ENCODE data around the gene PTPRD.

DNA sequence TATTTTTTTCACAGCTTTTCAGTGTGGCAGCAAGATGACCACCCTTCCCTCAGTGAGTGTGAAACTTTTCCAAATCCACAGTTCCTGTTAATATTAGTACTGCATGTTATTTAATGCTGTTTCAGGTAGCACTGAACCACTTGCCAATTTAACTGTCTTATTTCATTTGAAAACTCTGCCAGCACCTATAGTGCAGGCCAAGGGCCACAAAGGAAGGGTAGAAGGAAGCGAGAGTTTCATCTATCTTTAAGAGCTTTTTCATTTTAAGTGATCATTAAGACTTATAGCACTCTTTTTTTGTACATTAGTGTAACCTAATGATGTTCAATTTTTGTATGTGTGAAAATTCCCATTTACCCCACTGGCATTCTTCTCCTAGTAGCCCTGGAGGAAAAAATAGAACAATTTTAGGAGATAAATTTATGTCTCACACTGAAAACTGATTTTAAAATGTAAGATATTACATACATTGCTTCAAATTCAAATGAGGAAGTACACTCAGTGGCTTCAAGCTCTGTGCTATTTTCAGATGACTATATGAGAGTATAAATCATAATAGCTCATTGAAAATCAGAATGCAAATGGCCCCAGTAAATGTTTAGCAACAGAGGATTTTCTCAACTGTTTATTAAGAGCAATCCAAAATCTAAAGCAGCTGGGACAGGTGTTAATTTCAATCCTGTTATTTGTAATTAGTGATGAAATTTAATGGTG is 820.5 kb downstream of the PTPRD start:
- TF ChIP-seq, protein P1, sequence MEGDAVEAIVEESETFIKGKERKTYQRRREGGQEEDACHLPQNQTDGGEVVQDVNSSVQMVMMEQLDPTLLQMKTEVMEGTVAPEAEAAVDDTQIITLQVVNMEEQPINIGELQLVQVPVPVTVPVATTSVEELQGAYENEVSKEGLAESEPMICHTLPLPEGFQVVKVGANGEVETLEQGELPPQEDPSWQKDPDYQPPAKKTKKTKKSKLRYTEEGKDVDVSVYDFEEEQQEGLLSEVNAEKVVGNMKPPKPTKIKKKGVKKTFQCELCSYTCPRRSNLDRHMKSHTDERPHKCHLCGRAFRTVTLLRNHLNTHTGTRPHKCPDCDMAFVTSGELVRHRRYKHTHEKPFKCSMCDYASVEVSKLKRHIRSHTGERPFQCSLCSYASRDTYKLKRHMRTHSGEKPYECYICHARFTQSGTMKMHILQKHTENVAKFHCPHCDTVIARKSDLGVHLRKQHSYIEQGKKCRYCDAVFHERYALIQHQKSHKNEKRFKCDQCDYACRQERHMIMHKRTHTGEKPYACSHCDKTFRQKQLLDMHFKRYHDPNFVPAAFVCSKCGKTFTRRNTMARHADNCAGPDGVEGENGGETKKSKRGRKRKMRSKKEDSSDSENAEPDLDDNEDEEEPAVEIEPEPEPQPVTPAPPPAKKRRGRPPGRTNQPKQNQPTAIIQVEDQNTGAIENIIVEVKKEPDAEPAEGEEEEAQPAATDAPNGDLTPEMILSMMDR (conservative IDR thresholded peaks at IDR 0.05; ENCODE audit: low read depth, low read length), result no peak
- TF ChIP-seq EZH2 (IDR thresholded peaks at IDR 0.05; ENCODE audit: borderline replicate concordance, low read depth, low read length, poor library complexity, severe bottlenecking), result no peak
